NCI-H1694 treated with DMSO at 0.1 percent for 48 hours (cell line): Measurements from ENCODE around the gene ADGRB2.

ENCODE experiments used
- DNase-seq: peaks from one replicate; lab custom pipeline; 2025; lab: John Stamatoyannopoulos, UW

Gene ADGRB2

GRCh38 chr1:31764312-31765040 is at the start of gene ADGRB2:
Gene ADGRB2 (minus strand): TSS chr1:31764340. CDS start chr1:31757221, 7,119 bp downstream.
- DNase-seq: no peak

- no peak for DNase-seq
These were observed 48.2 kb upstream of the ADGRB2 start for GRCh38 chr1:31812158-31812829.

- DNase-seq: peak; percentile 12
These were observed 47.5 kb upstream of the ADGRB2 start for GRCh38 chr1:31811605-31812004.

GRCh38 chr1:31809698-31810097 is 45.6 kb upstream of the ADGRB2 start:
- no peak for DNase-seq

- no peak for DNase-seq
These were observed 43.3 kb upstream of the ADGRB2 start for GRCh38 chr1:31807273-31808048.

- no peak for DNase-seq
These were observed 41.2 kb upstream of the ADGRB2 start for GRCh38 chr1:31805318-31805717.

- DNase-seq: no peak
These were observed 40.0 kb upstream of the ADGRB2 start for GRCh38 chr1:31804098-31804497.

- no peak for DNase-seq
These were observed 39.5 kb upstream of the ADGRB2 start for GRCh38 chr1:31803610-31804009.

- DNase-seq: no peak
These were observed 38.3 kb upstream of the ADGRB2 start for GRCh38 chr1:31802190-31803150.

- no peak for DNase-seq
These were observed 37.3 kb upstream of the ADGRB2 start for GRCh38 chr1:31801458-31801857.

- no peak for DNase-seq
These were observed 36.5 kb upstream of the ADGRB2 start for GRCh38 chr1:31800674-31800967.

GRCh38 chr1:31799895-31800673 is 35.9 kb upstream of the ADGRB2 start:
- DNase-seq: no peak

GRCh38 chr1:31799196-31799894 is 35.2 kb upstream of the ADGRB2 start:
- DNase-seq: no peak

- no peak for DNase-seq
These were observed 34.5 kb upstream of the ADGRB2 start for GRCh38 chr1:31798433-31799195.

- DNase-seq: no peak
These were observed 33.9 kb upstream of the ADGRB2 start for GRCh38 chr1:31798086-31798432.

- DNase-seq: no peak
These were observed 33.1 kb upstream of the ADGRB2 start for GRCh38 chr1:31797216-31797615.

GRCh38 chr1:31796707-31797106 is 32.6 kb upstream of the ADGRB2 start:
- DNase-seq: no peak

GRCh38 chr1:31795801-31796621 is 31.9 kb upstream of the ADGRB2 start:
- peak; percentile 76 for DNase-seq

GRCh38 chr1:31795096-31795675 is 31.0 kb upstream of the ADGRB2 start:
- DNase-seq: no peak
